Measurements from ENCODE around the gene LGALS7B.

GRCh38 chr19:38740257-38740592 is 48.8 kb upstream of the LGALS7B start:
- TF ChIP-seq CTCF (IDR thresholded peaks at IDR 0.05) (no peak), POLR2A (IDR thresholded peaks at IDR 0.05) (no peak)
